Testis (tissue), 3 donors: Measurements from ENCODE around the gene GCKR. TPM values are rescaled to one million over a fixed set of nuclear protein-coding genes. Genes with fewer than 3 reads are reported as not detected.

Experiments
- DNase-seq: peaks from one replicate; pipeline ENCODE4 v3.0.0-alpha.2; 2019
- H3K27ac ChIP-seq, 2 donors: fragments of 200-600 bp; sonication (generic); one replicate each; pipeline ENCODE4 v1.5.1; 2019
- H3K27me3 ChIP-seq: fragments of 200-600 bp; sonication (generic); one replicate; pipeline ENCODE4 v1.5.1; 2019
- H3K36me3 ChIP-seq: fragments of 200-600 bp; sonication (generic); one replicate; pipeline ENCODE4 v1.5.1; 2017; ENCODE audit warnings: low read depth; ENCODE audit errors: missing control alignments
- H3K4me1 ChIP-seq: fragments of 200-600 bp; sonication (generic); one replicate; pipeline ENCODE4 v1.5.1; 2019
- H3K4me3 ChIP-seq, 2 donors: fragments of 200-600 bp; sonication (generic); one replicate each; pipeline ENCODE4 v1.5.1; 2017 to 2019
- H3K9me3 ChIP-seq: fragments of 200-600 bp; sonication (generic); one replicate; pipeline ENCODE4 v1.5.1; 2017
- CTCF ChIP-seq, 3 experiments: fragments of 450-650 bp in 2 of 3; fragments of 200-600 bp in 1 of 3; sonication (generic) in 1 of 3; IDR thresholded peaks; one replicate each; pipeline ENCODE4 v1.5.1; 2016 to 2019; ENCODE audit warnings: antibody characterized with exemption in 3 of 3, mild to moderate bottlenecking in 2 of 3, moderate library complexity in 1 of 3
- POLR2A ChIP-seq: fragments of 450-650 bp; IDR thresholded peaks from one replicate; pipeline ENCODE4 v1.6.1; 2017; ENCODE audit warnings: antibody characterized with exemption, mild to moderate bottlenecking, moderate library complexity
- WGBS, 2 donors: methylation state at CpG; one replicate each; pipeline ENCODE4 v1.1.5; 2018; 5-methylcytosine and 5-hydroxymethylcytosine counted together
- intact Hi-C: fragments of 100-400 bp; cut with DNase I; formaldehyde crosslinking; loops from one replicate; pipeline ENCODE4 v1.15.1; 2023; ENCODE audit warnings: low total_unique reads
- polyA plus RNA-seq: library from polyadenylated mRNA; stranded (reverse); fragments of 350-450 nt; fragmentation: Illumina TruSeq; extraction: RNeasy Lipid Tissue Mini Kit (QIAGEN cat#74804); gene quantifications from one replicate; pipeline ENCODE4 v1.2.3, GENCODE V29; 2014; ENCODE audit warnings: low read depth, low replicate concordance; ENCODE audit not compliant: insufficient read depth
- total RNA-seq, 2 donors: library from RNA; depleted of rRNA; stranded (reverse); fragments of >200 nt; gene quantifications; one replicate each; pipeline ENCODE4 v1.2.3, GENCODE V29; 2016

The GCKR gene
- total and polyA plus RNA-seq, 3 donors from 2014 or later, result 2.3 to 4.9 (median 3.3) TPM

DNA sequence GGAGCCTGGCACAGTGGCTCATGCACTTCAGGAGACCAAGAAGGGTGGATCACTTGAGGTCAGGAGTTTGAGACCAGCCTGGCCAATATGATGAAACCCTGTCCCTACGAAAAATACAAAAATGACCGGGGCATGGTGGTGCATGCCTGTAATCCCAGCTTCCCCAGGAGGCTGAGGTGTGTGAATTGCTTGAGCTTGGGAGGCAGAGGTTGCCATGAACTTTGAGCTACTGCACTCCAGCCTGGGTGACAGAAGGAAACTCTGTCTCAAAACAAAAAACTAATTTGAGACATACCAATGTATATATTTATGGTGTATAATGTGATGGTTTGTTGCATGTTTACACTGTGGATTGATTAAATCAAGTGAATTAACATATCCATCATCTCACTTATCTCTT lies 64.4 kb downstream of the GCKR start:
- no peaks in the 10 kb centered on the region for H3K9me3 ChIP-seq
- no peak for TF ChIP-seq POLR2A
- no peak for TF ChIP-seq CTCF (IDR thresholded peaks at IDR 0.05)
- no peak overlapping the region for H3K4me3 ChIP-seq
- intact Hi-C loops, result no loop called here
- no peaks in the 10 kb centered on the region for H3K36me3 ChIP-seq
- no peaks in the 10 kb centered on the region for H3K4me1 ChIP-seq
- H3K27me3 ChIP-seq, result no peaks in the 10 kb centered on the region
- no peak overlapping the region for H3K27ac ChIP-seq
- WGBS, 2 donors, result 80 to 93% methylated on average over 2 of the region's 2 CpGs
- DNase-seq, result no peak

DNA sequence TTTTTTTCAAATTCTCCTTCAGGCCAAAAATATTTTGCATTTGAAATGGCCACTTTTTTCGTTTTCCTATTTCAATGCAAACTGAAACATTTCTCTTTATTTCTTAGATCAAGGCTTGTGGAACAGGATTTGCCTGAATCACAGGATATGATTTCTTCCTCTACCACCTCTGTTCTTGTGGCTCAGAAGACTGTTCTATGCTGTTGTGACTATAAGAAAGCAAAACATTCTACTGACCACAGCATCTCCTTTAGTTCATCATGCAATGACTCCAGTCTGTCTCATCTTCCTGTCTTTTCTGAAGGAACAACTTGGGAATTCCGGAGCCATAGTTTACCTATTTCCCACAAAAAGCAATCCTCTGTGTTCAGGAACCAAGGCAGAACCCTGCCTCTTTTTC lies 70.0 kb downstream of the GCKR start:
- Histone ChIP-seq H3K4me3 (no peak overlapping the region), H3K27ac (no peak overlapping the region), H3K4me1 (no peaks in the 10 kb centered on the region), H3K36me3 (no peaks in the 10 kb centered on the region), H3K9me3 (no peaks in the 10 kb centered on the region), H3K27me3 (no peaks in the 10 kb centered on the region)
- intact Hi-C loops, result no loop called here
- no peak for DNase-seq
- TF ChIP-seq CTCF (IDR thresholded peaks at IDR 0.05) (no peak), POLR2A (no peak)
- 76 to 83% methylated on average over 2 of the region's 2 CpGs for WGBS, 2 donors

DNA sequence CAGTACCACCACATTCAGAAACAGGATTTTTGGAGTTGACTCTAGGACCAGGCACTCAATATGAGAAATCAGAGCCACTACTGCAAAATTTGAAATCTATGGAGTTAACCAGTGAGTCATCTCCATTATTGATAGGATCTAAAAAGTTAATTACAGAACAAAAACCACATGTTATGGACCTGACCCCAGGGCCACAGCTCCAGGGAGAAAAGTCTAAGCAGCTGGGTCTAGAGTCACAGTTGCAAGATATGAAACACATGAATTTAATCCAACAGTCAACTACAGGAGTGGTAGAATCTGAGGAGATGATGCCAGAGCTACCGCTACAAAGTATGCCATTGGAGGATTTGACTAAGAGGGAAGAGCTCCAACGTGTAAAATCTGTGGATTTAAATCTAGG lies 72.8 kb downstream of the GCKR start:
- Histone ChIP-seq H3K4me1 (no peaks in the 10 kb centered on the region), H3K36me3 (no peaks in the 10 kb centered on the region), H3K4me3 (no peak overlapping the region), H3K27ac (no peak overlapping the region), H3K27me3 (no peaks in the 10 kb centered on the region), H3K9me3 (no peaks in the 10 kb centered on the region)
- TF ChIP-seq POLR2A (no peak), CTCF (IDR thresholded peaks at IDR 0.05) (no peak)
- DNase-seq, result no peak
- WGBS, 2 donors, result 57 to 65% methylated on average over 2 of the region's 2 CpGs
- intact Hi-C loops, result no loop called here

DNA sequence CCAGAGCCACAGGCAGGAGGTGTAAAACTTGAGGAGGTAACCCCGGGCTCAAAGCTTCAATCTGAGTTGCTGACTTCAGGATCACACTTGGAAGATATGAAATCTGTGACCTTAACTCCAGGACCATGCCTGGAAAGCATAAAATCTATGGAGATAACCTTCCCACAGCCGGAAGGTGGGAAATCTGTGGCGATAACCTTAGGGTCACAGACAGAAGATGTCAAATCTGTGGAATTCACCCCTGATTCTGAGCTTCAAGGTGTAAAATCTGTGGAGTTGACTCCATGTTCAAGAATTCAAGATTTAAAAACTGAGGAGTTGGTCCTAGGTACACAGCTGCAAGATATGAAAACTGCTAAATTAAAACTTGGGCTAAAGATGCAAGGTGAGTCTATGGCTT lies 74.6 kb downstream of the GCKR start:
- intact Hi-C loops, result no loop called here
- no peak for DNase-seq

More for the DNA sequence above, 74.6 kb downstream of the GCKR start:
- Histone ChIP-seq H3K4me3 (no peak overlapping the region), H3K27ac (no peak overlapping the region), H3K9me3 (no peaks in the 10 kb centered on the region), H3K36me3 (no peaks in the 10 kb centered on the region), H3K4me1 (no peaks in the 10 kb centered on the region), H3K27me3 (no peaks in the 10 kb centered on the region)
- TF ChIP-seq CTCF (IDR thresholded peaks at IDR 0.05), result no peak
- TF ChIP-seq POLR2A, result no peak
- WGBS, 2 donors, result 91 to 94% methylated on average over 3 of the region's 3 CpGs
